NK-92 (cell line): ENCODE measurements around the gene YBX2.
"Not testable (repeated sequence)": the region's sequence is repeated elsewhere in the genome, so short reads cannot be mapped to it uniquely, and the experiment has no call there.

ENCODE experiments used
- DNase-seq: peaks from one replicate; lab custom pipeline; 2025; ENCODE audit not compliant: unreplicated experiment; lab: John Stamatoyannopoulos, UW

YBX2 gene

GRCh38 chr17:7294614-7295153 is at the start of gene YBX2:
Gene YBX2 (minus strand): TSS chr17:7294639. CDS start chr17:7294500, 139 bp downstream.
- no peak for DNase-seq

GRCh38 chr17:7343250-7343649 is 48.8 kb upstream of the YBX2 start:
- DNase-seq = no peak

- DNase-seq = no peak
Measured at GRCh38 chr17:7341842-7342241, 47.4 kb upstream of the YBX2 start.

- DNase-seq = no peak
Measured at GRCh38 chr17:7340179-7340578, 45.7 kb upstream of the YBX2 start.

GRCh38 chr17:7337600-7337999 is 43.2 kb upstream of the YBX2 start:
- not testable (repeated sequence) for DNase-seq

- peak; percentile 20 for DNase-seq
Measured at GRCh38 chr17:7336240-7337175, 42.1 kb upstream of the YBX2 start, which contains the start of gene ACAP1. Gene ACAP1 (plus strand): TSS chr17:7336529. CDS start chr17:7336735, 206 bp downstream.

- not testable (repeated sequence) for DNase-seq
Measured at GRCh38 chr17:7335765-7336164, 41.3 kb upstream of the YBX2 start.

- DNase-seq = no peak
Measured at GRCh38 chr17:7334938-7335538, 40.6 kb upstream of the YBX2 start.

GRCh38 chr17:7332600-7333069 is 38.2 kb upstream of the YBX2 start:
- not testable (repeated sequence) for DNase-seq

GRCh38 chr17:7332111-7332510 is 37.7 kb upstream of the YBX2 start:
- DNase-seq = no peak

GRCh38 chr17:7330638-7331015 is 36.2 kb upstream of the YBX2 start:
- no peak for DNase-seq

GRCh38 chr17:7329997-7330637 is 35.7 kb upstream of the YBX2 start:
- DNase-seq = no peak

GRCh38 chr17:7329374-7329996 is 35.0 kb upstream of the YBX2 start:
- DNase-seq = peak; percentile 77

- no peak for DNase-seq
Measured at GRCh38 chr17:7328840-7329373, 34.5 kb upstream of the YBX2 start, which contains the start of gene NEURL4. Gene NEURL4 (minus strand): TSS chr17:7329335. CDS start chr17:7329312, 23 bp downstream.

GRCh38 chr17:7328009-7328408 is 33.6 kb upstream of the YBX2 start:
- DNase-seq = no peak

- no peak for DNase-seq
Measured at GRCh38 chr17:7327501-7327900, 33.1 kb upstream of the YBX2 start.

GRCh38 chr17:7327056-7327455 is 32.6 kb upstream of the YBX2 start:
- DNase-seq = no peak

GRCh38 chr17:7326186-7326585 is 31.7 kb upstream of the YBX2 start:
- DNase-seq = no peak

GRCh38 chr17:7325031-7325528 is 30.6 kb upstream of the YBX2 start:
- no peak for DNase-seq

- no peak for DNase-seq
Measured at GRCh38 chr17:7324438-7324779, 30.0 kb upstream of the YBX2 start.
